T47D (cell line): Measurements from ENCODE around the gene ZNF132.
"Not testable (repeated sequence)": the region's sequence is repeated elsewhere in the genome, so short reads cannot be mapped to it uniquely, and the experiment has no call there.

Source experiments
- DNase-seq, 2 experiments: peaks; one replicate each; pipeline versions ENCODE4 v3.0.0 to v3.0.0-alpha.2; 2011 to 2012; ENCODE audit warnings: low read depth in 1 of 2, low spot score in 1 of 2
- JUND ChIP-seq: IDR thresholded peaks from 2 replicates; pipeline ENCODE4 v1.6.1; 2012; ENCODE audit warnings: low read depth
- in situ Hi-C: cut with HindIII; loops from 2 replicates; pipeline ENCODE4 v1.10.0; 2016; ENCODE audit warnings: low sequenced_read_pairs, low pct_unique_long_range_greater_than_20kb

ZNF132 gene

DNA sequence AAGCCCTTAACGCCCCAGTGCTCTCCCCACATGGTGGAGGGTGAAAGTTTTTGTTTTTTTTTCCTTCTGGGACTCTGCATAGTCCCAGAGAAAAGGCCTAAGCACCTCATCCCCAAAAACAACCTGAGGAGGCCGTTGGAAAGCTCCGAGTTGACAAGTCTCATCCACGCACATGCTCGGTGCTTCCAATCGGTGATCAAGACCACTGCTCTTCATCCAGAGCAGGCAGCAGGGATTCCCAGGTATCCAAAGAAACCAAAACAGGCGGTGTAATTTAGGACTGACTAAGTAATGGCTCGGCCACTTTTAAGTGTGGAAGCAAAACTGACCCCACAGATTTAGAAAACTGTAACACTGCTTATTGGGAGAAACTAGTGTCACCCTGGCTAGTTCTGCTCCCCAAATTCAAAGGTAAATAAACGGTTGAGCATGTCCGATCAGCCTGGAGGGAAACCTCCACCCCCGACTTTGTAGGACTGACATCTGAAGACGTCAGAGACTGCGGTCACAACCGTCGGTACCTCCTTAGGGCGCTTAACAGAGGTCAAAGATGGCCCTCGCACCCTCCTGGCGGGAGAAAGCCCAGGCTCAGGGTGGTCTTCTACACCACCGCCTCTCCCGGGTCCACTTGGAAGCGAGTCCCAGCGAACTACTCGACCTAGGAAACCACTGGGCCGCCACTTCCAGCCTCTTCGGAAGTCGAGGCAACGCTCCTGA, 35.2 kb upstream of the ZNF132 start:
- in situ Hi-C loops: no loop called here
- no peak for TF ChIP-seq JUND
- no peak for DNase-seq

DNA sequence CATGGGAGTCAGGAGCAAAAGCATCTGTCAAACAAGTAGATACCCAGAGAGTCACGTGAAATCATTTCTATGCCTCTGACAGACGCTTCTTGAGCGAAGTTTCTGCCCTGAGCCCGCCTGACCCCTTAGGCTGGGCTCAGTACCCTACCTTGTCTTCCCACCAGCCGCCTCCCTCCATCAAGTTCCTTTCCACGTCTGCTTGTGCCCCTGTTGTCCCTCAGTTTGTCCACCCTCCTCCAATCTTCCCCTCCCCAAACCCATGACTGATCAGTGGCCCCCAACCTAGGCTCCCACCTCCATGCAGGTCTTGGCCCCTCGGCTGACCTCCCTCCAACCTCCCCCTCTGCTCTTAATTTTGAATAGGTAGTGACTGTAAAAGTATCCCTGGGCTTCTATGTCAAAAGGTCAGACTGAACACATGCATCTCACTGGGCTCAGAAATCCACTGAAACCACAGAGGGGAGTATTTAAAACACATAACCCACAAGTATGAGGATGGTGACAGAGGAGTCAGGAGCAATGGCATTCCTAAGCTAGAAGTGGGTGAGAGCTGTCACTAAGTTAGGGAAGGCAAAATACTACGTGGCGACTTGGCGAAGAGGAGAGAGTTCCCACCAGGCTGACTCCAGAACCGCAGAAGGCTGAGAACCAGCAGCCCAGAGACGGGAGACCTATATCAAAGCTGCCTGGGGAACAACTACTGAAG, 34.5 kb upstream of the ZNF132 start:
- in situ Hi-C loops: no loop called here
- no peak for DNase-seq
- TF ChIP-seq JUND: no peak

DNA sequence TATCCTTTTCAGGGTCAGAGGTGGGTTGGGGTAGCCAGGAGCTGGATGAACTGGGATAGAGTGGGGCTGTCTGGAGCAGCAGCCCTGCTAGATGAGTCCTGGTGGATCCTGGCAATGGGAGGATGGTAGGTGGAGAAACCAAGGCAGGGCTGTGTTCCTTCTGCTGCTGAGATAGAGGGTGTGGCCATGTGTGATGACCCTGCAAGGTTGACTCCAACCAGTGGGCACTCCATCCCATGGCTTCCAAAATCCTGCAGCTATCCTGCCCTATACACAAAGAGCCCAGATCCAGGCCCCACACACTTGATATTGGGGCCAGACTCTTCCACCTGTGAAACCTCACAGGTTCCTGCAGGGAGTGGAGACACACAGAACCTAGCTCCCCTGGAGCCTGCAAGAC, 33.8 kb upstream of the ZNF132 start:
- DNase-seq: no peak
- no peak for TF ChIP-seq JUND
- in situ Hi-C loops: no loop called here

DNA sequence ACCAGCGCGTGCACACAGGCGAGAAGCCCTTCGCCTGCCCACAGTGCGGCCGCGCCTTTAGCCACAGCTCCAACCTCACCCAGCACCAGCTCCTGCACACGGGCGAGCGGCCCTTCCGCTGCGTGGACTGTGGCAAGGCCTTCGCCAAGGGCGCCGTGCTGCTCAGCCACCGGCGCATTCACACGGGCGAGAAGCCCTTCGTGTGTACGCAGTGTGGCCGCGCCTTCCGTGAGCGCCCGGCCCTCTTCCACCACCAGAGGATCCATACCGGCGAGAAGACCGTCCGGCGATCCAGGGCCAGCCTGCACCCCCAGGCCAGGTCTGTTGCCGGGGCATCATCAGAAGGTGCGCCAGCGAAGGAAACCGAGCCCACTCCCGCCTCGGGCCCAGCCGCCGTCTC, 31.8 kb upstream of the ZNF132 start:
- in situ Hi-C loops: no loop called here
- no peak for TF ChIP-seq JUND
- no peak for DNase-seq

DNA sequence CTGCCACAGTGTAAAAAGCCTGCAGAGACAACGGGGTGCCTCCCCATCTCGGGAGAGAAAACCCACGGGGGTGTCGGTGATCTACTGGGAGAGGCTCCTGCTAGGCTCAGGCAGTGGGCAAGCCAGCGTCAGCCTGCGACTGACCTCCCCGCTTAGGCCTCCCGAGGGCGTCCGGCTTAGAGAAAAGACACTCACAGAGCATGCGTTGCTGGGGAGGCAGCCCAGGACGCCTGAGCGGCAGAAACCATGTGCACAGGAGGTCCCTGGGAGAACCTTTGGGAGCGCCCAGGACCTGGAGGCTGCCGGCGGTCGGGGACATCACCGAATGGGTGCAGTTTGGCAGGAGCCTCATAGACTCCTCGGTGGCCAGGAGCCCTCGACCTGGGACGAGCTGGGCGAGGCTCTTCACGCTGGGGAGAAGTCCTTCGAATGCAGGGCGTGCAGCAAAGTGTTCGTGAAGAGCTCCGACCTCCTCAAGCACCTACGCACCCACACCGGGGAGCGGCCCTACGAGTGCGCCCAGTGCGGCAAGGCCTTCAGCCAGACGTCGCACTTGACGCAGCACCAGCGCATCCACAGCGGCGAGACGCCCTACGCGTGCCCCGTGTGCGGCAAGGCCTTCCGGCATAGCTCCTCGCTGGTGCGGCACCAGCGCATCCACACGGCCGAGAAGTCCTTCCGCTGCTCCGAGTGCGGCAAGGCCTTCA, 31.0 kb upstream of the ZNF132 start:
- in situ Hi-C loops, DNase-seq: not testable (repeated sequence)

DNA sequence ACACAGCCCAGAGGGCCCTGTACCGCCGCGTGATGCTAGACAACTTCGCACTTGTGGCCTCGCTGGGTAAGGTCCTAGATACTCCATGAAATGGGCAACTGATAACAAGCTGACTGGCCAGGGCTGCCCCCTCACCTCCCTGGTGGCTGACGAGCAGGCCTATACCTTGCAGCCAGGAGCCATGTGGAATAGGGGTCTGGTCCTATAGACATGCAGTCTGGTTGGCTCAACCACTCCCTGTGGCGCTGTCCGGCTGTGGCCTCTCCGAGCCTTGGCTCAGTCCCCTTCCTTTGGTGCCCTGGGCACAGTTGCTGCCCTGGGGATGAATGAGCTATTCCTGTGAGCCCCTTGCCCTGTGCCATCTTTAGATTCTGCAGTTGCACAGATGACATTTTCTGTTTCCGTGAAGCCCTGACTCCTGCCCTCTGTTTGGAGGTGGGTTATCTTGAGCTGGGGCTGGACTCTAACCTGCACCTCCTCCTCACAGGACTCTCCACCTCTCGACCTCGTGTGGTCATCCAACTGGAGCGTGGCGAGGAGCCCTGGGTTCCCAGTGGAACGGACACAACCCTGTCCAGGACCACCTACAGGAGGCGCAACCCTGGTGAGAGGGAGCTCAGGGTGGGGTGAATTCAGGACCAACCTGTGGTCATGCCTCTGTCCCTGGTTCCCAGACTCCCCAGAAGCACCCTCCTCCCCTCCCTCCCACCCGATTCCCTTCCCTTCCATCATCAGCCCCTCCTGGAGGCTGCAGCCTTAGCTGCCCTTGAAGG, 29.5 kb upstream of the ZNF132 start:
- in situ Hi-C loops: no loop called here

DNA sequence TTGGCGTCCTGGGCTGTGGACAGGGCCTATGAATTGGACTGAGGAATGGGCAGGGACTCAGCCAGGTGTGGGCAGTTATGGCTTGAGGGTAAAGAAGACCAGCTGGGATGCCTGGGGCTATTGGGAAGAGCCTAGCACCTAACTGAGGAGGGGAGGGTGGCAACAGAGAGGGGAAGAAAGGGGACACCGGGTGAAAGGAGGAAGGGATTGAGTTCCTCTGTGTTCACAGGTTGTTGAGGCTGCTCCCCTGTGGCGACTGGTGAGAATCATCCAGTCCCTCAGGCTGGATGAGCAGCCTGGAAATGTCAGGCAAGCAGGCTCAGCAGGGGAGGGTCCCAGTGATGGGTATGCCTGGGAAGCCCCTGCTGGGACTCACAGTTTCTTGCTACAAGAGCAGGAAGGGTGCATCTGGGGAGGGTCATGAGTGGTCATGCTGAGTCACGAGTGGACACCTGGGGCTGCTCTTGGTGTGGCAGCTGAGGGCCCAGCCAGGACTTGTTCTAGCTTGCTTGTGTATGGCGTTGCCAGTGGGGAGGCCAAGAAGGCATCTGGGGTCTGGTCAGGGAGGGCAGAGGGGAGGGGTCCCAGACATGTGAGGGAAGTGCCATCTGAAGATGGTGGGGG, 28.4 kb upstream of the ZNF132 start:
- DNase-seq: peak in 1 of 2 experiments; percentile 40
- in situ Hi-C loops: no loop called here
- TF ChIP-seq JUND: no peak

More for the DNA sequence above, 29.5 kb upstream of the ZNF132 start:
- no peak for DNase-seq
- TF ChIP-seq JUND: no peak

DNA sequence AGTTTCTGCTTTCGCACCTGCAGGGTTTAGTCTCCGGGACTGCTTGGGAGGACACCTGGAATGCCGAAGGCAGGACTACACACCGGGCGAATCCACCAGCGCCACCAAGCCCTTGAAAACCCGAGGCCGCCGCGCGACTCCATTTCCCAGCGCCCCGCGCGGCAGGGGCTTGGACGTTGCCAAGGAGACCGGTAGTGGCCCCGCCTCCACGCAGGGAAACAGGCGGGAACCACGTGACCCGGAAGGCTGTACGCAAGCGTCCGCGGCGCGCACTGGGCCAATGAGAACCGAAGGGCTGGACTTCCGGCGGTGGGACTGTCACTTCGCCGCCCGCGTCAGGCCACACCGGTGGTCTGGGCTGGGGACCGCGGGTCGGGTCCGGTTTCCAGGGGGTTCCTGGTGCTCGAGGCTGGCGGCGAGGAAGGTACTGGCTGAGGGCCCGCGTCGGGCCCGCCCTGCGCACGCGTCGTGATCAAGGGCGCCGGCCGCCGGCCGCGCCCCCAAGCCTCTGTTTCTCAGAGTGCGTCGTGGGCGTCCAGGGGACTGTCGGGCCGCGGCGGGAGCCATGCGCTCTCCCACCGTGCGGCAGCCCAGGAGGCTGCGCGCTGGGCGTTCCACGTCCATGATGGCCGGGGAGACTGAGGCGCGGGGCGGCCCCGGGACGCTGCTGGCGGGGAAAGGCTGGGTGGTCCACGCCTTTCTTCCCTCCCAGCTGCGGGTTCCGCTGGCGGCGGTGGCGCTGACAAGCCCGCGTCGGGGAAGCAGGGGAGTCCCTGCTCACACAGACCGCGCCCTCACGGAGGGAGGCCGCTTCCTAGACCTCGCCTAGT, 27.0 kb upstream of the ZNF132 start, which contains the start of gene ZNF324:
TSS of gene ZNF324 (plus strand) at position 321 of the 830 bp plus-strand sequence. CDS start 2,106 bp downstream, outside the sequence.
- peak; percentile 94 to 96 for DNase-seq
- TF ChIP-seq JUND: no peak
- in situ Hi-C loops: no loop called here

DNA sequence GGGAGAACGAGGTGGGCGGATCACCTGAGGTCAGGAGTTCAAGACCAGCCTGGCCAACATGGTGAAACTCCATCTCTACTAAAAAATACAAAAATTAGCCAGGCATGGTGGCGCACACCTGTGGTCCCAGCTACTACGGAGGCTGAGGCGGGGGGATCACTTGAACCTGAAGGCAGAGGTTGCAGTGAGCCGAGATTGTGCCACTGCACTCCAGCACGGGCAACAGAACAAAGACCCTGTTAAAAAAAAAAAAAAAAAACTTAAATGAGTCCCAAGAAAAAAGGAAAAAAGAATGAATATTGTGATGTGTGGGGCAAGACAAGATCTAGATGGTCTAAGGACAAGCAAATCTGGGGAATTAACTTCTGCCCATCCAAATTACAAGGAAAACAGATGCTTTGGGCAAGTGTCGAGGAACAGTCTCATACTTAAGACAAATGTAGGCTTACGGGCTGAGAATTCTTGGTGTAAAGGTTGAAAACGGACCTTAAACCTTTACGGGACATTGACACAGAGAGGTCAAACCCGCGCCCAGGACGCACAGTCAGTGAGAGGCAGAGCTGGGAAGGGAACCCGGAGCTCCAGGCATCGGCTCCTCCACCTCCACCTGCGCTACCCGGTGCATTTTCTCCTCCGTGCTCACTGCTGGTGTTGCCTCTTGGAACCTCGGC, 26.3 kb upstream of the ZNF132 start:
- in situ Hi-C loops: no loop called here
- no peak for TF ChIP-seq JUND
- DNase-seq: no peak

DNA sequence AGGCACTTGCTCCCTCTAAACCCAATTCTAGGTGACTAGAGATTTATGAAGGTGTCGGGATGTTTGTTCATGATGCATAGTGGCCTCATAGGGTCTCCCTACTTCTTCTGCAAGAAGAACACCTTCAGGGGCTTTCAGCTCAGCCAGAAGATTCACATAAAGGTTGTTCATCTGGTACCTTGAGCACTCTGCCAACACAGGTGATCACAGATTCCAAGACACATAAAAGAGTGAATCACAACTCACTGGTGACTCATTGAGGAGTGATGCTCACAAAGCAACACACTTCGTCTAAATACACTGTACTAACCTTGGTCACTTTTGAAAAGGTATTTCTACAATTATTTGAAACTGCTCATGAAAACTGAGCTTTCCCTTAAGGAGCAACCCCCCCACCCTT, 20.1 kb upstream of the ZNF132 start:
- in situ Hi-C loops: no loop called here
- DNase-seq: no peak
- TF ChIP-seq JUND: no peak

DNA sequence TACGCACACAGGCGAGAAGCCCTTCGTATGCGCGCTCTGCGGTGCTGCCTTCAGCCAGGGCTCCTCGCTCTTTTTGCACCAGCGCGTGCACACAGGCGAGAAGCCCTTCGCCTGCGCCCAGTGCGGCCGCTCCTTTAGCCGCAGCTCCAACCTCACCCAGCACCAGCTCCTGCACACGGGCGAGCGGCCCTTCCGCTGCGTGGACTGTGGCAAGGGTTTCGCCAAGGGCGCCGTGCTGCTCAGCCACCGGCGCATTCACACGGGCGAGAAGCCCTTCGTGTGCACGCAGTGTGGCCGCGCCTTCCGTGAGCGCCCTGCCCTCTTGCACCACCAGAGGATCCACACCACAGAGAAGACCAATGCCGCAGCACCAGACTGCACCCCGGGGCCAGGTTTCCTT, 16.2 kb upstream of the ZNF132 start:
- in situ Hi-C loops: no loop called here
- no peak for TF ChIP-seq JUND
- DNase-seq: no peak
